ENCODE results near the gene JAG1.

GRCh38 chr20:10634211-10634610 is 39.6 kb downstream of the JAG1 start:
- TF ChIP-seq YY1 (tag by site-specific recombination; IDR thresholded peaks at IDR 0.05): no peak
- TF ChIP-seq SP7 (tag by site-specific recombination; IDR thresholded peaks at IDR 0.05): no peak
- TF ChIP-seq ZNF274 (IDR thresholded peaks at IDR 0.05; ENCODE audit: low read length): no peak
- TF ChIP-seq ZNF274 (tag by site-specific recombination; IDR thresholded peaks at IDR 0.05; ENCODE audit: borderline replicate concordance): no peak

Measured in HEK293 (cell line).